HG03469 (cell line): Measurements from ENCODE around the gene ATP2A1.
"Not testable (repeated sequence)": the region's sequence is repeated elsewhere in the genome, so short reads cannot be mapped to it uniquely, and the experiment has no call there.

Experiments
- ATAC-seq: cut with Tn5 transposase; IDR thresholded peaks from one replicate; pipeline ENCODE4 v1.9.1; 2021; ENCODE audit warnings: mild to moderate bottlenecking, moderate library complexity, moderate number of reproducible peaks; ENCODE audit not compliant: unreplicated experiment

ATP2A1 gene

DNA sequence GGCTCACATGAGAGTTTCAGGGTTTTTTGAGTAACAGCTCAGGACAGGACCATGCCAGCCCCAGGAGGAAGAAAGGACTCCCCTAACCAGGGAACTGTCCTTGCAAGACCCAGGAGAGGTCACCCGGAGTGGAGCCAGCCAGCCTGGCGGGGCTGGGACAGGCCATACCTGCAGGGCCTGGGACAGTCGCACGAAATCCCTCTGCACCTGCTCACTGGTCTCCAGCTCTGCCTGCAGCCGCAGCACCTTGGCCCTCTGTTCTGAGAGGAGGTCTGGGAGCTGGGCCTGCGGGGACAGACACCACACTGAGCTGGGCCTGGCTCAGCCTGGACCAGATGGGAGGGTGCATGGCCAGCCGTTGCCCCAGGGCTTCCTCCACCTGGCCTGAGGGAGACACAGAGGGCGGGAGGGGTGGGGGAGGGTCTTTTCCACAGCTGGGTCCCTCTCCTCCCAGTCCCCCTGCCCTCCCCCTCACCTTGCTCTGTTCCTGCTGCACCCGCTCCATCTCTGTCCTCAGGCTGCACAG is 27.0 kb downstream of the ATP2A1 start:
- ATAC-seq = no peak

DNA sequence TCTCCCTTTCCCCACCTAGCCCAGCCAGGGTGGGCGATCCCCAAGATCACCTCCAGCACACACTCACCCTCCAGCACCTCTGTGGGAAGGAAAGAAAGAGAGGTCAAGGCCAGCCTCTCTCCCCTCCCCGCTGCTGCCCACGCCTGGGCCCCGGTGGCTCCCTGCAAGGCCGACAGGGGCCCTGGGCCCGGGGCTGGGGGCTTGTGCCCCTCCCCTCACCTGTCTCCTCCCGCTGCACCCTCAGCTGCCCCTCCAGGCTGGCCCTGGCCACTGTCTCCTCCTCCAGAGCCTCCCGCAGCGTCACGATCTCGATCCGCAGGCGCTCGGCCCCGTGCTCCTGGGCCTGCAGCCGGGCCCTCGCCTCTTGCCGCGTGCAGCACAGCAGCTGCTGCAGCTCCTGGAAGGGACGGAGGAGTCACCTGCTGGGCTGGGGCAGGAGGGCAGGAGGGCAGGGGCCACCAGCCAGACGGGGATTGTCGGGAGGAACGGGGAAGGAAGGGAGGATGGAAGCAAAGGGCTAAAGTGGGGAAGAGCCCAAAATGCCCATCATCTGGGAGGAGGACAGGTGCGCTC is 27.6 kb downstream of the ATP2A1 start:
- no peak for ATAC-seq

DNA sequence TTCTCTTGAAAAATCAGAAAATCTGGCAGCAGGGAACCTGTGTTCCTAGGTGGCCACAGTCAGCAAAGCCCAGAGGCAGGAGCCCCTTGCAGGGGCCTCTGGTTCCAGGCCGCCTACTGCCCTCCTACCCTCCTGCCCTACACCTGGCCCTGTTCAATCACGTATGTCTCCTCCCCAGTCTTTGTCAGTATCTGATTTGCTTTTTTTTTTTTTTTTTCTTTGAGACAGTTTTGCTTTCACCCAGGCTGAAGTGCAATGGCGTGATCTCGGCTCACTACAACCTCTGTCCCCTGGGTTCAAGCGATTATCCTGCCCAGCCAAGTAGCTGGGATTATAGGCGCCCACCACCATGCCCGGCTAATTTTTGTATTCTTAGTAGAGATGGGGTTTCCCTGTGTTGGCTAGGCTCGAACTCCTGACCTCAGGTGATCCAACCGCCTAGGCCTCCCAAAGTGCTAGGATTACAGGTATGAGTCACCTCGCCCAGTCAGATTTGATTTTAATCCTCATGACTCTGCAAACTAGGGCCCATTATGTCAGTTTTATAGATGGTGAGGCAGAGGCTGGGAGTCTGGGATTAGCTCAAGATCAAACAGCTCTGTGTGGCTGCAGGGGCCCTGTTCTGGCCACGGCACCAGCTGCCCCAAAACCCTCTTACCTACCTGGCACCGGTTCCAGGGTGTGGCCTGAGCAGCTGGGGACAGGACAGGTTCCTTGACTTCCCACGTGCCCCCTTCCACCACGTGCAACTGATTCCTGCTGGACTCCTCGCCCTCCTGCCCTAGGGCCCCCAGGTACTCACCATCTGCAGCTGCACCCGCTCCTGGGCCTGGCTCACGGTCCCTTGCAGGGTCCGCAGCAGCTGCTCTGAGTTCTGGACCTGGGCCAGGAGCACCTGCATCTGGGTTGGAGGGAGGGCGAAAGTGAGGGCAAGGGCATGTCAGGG is 32.1 kb downstream of the ATP2A1 start:
- ATAC-seq = no peak

DNA sequence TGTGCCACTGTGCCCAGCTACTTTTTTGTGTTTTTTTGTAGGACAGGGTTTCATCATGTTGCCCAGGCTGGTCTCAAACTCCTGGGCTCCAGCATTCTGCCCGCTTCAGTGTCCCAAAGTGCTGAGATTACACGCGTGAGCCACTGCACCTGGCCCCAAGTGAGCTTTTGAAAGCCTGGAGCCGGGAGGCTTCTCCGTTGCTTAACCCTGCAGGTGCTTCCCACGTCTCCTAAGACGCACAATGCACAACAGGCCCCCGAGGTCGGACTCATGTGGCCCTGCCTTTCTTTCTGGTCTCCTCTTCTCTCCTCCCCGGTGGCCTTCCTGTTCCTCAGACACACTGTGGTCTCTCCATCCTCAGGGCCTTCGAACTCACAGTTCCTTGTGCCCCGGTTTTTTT is 34.3 kb downstream of the ATP2A1 start:
- no peak for ATAC-seq

DNA sequence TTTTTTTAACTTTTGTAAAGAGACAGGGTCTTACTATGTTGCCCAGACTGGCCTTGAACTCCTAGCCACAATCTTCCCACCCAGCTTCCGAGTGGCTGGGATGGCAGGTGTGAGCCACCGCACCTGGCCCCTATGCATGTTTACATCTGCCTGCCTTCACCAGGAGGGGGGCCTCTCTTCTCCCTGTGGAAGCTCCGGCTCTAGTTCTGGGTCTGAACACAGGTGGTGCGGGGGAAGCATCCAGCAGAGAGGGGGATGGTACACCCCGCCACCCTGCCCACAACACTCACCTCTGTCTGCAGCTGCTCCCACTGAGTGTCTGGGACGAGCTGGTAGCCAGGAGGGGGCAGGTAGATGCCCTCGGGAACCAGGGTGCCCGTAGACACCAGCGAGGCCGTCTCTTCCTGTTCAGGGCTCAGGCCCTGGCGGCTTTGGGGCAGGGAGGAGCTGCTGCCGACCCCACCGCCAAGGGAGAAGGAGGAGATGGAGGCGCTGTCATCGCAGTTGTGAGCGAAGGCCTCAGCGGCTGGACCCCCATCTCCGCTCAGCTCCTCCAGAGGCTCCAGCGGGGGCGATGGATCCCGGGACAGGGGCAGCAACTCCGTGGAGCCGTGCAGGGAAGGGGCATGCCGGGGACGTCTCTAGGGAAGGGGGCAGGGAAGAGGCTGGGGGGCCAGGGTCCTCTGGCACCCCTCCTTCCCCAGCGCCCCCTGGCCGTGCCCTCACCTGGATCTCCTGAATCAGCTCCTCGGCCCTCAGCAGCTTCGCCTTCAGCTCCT is 35.8 kb downstream of the ATP2A1 start:
- ATAC-seq = no peak

DNA sequence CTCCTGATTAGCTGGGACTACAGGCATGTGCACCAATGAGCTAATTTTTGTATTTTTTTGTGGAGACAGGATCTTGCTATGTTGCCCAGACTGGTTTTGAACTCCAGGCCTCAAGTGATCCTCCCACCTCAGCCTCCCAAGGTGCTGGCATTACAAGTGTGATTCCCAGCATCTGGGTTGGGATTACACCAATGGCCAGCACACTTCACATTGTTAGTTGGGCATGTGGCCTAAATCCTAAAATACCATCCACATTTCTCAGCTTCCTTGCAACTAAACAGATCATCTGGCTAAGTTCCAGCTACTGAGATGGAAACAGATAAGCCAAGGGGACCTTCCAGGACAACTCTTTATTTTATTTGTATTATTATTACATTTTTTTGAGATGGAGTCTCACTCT is 36.9 kb downstream of the ATP2A1 start:
- no peak for ATAC-seq

DNA sequence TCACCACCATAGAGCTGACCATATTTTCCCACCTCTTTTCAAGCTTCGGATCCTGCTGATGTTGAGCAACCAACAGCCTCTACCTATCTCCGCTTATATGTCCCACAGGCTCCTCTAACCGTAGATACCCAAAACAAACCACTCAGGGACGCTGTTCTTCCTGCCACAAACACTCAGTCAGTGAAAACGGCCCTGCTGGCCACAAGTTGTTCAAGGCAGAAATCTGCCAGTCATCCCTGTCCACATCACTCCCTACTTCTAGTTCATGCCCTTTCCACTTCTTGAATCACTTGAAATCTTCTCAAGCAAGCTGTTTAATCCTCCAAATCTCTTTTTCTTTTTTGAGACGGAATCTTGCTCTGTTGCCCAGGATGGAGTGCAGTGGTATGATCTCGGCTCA is 38.8 kb downstream of the ATP2A1 start:
- no peak for ATAC-seq

DNA sequence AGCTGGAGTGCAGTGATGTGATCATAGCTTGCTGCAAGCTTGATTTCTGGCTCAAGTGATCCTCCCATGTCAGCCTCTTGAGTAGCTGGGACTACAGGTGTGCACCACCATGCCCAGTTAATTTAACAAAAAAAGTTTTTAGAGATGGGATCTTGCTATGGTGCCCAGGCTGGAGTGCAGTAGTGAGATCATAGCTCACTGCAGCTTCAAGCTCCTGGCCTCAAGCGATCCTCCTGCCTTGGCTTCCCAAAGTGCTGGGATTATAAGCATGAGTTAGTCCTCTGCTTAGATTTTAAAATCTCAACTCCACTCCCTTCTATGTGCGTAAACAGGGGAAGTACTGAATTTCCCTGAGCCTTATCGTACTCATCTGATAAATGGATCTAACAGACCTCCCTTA is 40.4 kb downstream of the ATP2A1 start:
- ATAC-seq = no peak

DNA sequence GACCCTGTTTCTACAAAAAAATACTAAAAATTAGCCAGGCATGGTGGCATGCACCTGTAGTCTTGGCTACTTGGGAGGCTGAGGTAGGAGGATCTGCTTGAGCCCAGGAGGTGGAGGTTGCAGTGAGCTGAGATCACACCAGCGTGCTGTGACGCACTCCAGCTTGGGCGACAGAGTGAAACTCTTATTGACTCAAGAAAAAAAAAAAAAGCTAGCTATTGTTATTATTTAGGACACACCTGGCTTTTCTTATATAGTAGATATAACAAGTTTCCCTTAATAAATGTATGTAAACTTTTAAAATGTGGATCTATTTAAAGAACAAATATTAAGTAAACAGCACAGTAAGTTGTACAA is 44.9 kb downstream of the ATP2A1 start:
- ATAC-seq = no peak

DNA sequence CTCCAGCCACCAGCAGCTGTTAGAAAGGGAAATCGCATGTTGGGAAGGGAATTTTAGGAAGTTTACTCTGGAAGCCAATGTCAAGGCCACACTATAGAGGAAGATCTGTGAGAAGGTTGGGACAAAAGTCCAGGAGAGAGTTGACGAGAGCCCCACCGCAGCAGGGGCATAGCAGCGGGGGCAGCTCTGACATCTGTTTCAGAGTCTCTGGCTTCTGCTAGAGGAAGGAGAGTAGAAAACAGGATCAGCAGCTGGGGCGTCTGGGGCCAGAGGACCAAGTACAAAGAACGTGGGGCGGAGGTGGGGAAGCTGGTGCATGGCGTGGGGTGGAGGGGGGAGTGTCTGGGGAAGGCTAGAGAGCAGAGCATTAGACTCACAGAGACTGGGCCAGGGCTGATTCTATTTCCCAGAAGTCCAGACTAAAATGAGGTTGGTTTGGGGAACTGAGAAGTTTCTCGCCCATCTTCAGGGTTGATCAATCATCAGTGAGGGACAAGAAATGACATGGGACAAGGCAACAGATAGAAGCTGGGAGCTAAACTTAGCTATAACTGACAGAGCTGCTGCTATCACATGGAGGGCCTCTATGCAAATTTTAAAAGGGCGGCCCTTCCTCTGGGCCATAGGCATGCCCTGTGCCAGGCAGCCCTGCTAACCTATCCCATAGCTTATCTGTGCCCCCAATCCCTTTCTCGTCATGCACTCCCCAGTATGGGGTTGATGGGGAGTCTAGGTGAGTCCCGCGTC is 45.5 kb downstream of the ATP2A1 start:
- ATAC-seq = peak; percentile 51

DNA sequence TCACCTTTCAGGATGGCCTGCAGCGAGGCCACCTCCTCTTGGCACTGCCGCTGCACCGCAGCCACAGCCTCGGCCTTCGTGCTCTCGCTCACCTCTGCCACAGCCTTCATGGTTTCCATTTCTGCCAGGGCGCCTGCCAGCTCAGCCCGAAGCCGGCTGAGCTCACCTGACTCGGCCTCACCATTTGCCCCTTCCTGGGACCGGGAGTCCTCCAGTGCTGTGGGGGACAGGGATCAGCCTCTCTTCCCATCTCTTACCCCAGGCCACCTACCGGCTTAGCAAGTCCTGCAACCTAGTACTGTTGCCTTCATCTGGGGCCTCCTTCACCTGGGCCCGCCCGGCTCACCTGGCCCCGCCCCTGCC is 46.1 kb downstream of the ATP2A1 start:
- ATAC-seq = peak; percentile 4

DNA sequence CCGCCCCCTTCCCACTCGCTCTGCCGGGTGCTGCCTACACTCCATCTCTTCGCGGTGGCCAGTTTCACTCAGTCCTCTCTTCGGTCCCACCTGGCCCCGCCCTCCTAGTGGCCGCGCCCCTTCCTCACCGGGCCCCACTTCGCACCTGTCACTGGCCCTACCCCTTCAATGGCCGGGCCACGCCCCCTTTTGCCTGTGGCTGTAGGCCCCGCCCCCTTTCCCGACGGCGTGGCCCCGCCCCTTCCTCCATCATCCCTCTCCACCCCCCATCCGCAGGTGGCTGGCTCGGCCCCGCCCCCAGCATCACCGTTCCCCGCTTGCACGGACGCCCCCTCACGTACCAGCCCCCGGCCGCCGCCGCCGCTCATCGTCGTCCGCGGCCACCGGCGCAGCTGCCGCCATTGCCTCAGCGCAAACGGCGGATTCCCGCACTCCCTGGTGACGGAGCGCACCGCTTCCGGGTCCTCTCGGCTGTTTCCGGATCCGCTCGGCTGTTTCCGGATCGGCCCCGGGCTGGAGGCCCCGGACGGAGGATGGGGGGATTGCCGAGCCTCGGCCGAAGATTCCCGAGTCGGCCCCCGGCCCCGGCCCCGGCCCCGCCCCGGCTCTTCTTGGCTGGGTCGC is 46.6 kb downstream of the ATP2A1 start, which contains the start of gene RABEP2:
TSS of gene RABEP2 (minus strand) at position 477 of the 624 bp plus-strand sequence. CDS start at position 402, 75 bp downstream.
- ATAC-seq = peak; percentile 30

DNA sequence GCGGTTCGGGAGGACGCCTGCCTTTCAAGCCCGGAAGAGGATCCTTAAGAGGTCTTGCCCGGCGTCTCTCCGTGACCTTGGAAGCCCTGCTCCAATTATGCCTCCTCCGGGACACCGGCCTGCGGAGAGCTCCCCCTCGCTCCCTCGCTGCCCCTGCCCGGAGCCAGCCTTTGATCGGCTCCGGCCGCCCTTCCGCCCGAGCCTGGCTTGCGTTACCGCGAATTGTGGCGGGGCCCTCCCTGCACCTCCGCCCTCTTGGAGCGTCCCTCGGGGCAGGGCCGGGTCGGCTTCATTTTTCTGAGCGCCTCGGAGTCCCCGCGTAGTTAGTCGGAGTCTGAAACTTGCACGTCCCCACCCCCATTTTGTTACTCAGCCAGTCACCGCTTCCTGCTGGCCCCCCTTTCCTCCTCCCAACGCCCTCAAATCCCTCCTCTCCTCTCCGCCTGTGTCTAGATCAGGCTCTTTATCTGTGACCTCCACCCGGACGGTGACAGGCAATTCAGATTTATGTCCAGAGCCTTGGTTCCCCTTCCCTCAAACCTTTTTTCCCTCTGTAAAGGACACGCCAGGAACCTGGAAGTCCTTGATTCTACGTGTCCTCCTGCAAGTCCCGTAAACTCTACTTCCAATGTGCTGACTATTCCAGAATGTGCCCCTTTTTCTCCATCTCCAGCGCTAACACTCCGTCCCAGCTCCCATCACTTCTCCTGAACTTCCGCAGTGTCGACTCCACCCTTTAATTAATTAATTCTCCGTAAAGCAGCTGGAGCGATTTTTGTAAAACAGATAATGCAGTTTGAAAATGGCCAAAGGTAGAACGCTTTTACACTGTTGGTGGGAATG is 47.3 kb downstream of the ATP2A1 start:
- peak; percentile 12 for ATAC-seq

DNA sequence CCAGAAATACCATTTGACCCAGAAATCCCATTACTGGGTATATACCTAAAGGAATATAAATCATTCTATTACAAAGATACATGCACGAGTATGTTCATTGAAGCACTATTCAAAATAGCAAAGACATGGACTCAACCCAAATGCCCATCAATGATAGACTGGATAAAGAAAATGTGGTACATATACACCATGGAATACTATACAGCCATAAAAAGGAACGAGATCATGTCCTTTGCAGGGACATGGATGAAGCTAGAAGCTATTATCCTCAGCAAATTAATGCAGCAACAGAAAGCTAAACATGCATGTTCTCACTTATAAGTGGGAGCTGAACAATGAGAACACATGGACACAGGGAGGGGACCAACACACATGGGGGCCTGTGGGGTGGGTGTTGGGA is 48.0 kb downstream of the ATP2A1 start:
- ATAC-seq = not testable (repeated sequence)

DNA sequence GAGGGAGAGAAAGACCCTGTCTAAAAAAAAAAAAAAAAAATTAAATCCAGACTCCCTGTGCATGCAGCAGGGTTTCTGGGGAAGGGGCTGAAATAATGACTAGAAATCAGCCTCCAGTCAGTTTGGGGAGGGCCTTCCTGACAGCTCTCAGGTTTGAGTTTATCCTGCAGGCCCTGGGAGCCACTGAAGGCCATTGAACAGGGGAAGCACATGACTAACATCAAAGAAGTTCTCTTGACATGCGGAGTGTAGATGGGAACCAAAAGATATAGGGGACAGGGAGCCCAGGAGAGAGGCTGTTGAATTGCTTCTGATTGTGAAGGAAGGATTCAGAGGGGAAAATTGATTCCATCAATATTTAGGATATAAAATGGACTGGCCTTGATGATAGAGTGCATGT is 49.5 kb downstream of the ATP2A1 start:
- no peak for ATAC-seq

DNA sequence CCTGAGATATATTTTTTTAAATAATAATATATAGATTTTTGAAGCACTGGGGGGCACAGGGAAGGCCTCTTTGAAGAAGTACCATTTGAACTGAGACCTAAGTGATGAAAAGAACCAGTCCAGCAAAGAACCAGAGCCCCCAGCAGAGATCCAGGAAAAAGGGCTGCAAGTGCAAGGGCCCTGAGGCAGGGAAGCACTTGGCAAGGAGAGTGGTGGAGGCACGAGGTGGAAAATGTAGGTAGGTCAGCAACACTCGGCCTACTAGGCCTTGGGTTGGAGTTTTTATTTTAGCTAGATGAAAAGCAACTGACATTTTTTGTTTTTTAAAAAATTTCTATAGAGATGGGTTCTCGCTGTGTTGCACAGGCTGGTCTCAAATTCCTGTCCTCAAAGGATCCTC is 51.9 kb downstream of the ATP2A1 start:
- no peak for ATAC-seq

DNA sequence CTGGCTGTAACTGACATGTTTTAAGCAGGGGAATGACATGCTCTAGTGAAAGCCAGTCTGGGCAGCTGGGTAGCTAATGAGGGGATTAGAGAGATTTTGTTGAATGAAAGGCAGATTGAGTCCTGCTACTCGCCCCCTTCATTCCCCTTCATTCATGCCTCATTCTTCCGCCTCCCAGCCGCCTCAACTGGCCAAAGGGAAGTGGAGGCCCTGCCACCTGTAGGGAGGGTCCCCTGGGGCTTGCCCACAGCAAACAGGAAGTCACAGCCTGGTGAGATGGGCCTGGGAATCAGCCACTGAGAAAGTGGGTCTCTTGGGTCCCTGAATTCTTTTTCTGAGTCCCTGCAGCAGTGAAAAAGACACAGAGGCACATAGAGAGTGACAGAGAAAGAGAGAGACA is 52.4 kb downstream of the ATP2A1 start:
- ATAC-seq = no peak

DNA sequence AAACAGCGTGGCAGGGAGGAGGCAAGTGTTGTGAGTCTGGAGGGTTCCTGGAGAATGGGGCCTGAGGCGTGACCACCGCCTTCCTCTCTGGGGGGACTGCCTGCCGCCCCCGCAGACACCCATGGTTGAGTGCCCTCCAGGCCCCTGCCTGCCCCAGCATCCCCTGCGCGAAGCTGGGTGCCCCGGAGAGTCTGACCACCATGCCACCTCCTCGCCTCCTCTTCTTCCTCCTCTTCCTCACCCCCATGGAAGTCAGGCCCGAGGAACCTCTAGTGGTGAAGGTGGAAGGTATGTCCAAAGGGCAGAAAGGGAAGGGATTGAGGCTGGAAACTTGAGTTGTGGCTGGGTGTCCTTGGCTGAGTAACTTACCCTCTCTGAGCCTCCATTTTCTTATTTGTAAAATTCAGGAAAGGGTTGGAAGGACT is 53.5 kb downstream of the ATP2A1 start, which contains the start of gene CD19:
TSS of gene CD19 (plus strand) at position 171 of the 425 bp plus-strand sequence. CDS start at position 201, 30 bp downstream.
- no peak for ATAC-seq
